Thoracic aorta (tissue), 2 donors: Measurements from ENCODE around the gene ARHGEF39. TPM values are rescaled to one million over a fixed set of nuclear protein-coding genes. Genes with fewer than 3 reads are reported as not detected.
A peak's percentile ranks its signal among the peaks of the same experiment; 100 is the strongest.

Experiments used
- ATAC-seq: fragments of 150-250 bp; one replicate; pipeline ENCODE4 v1.8.0; 2017; ENCODE audit warnings: low read depth; ENCODE audit not compliant: insufficient number of reproducible peaks, low FRiP score
- DNase-seq: peaks from one replicate; pipeline ENCODE4 v3.0.0-alpha.2; 2020; ENCODE audit warnings: low spot score
- H3K27ac ChIP-seq, 2 donors: fragments of 200-600 bp; sonication (generic); 1 replicate in 1 of 2; 2 replicates in 1 of 2; pipeline ENCODE4 v1.5.1; 2016; ENCODE audit warnings: mild to moderate bottlenecking in 2 of 2, moderate library complexity in 2 of 2
- H3K27me3 ChIP-seq: fragments of 200-600 bp; sonication (generic); replicated peaks from 2 replicates; pipeline ENCODE4 v1.6.0; 2016; ENCODE audit warnings: mild to moderate bottlenecking; ENCODE audit not compliant: insufficient read depth
- H3K36me3 ChIP-seq: fragments of 200-600 bp; sonication (generic); one replicate; pipeline ENCODE4 v1.5.1; 2016
- H3K4me1 ChIP-seq, 2 donors: fragments of 200-600 bp; sonication (generic); 1 replicate in 1 of 2; 2 replicates in 1 of 2; pipeline versions ENCODE4 v1.5.1 to v1.6.0; 2016; ENCODE audit warnings: low read depth in 2 of 2, mild to moderate bottlenecking in 1 of 2; ENCODE audit not compliant: control insufficient read depth in 1 of 2
- H3K4me3 ChIP-seq: fragments of 200-600 bp; sonication (generic); 2 replicates; pipeline ENCODE4 v1.5.1; 2016; ENCODE audit warnings: mild to moderate bottlenecking
- H3K9me3 ChIP-seq: fragments of 200-600 bp; sonication (generic); 2 replicates; pipeline ENCODE4 v1.5.1; 2016
- total RNA-seq, 2 donors: library from RNA; depleted of rRNA; stranded (reverse); fragments of >200 nt; gene quantifications; one replicate each; pipeline versions ENCODE4 v1.1.0 to v1.2.3, GENCODE V29; 2016
- TF ChIP-seq, protein P1 (sequence below): fragments of 200-600 bp; sonication (generic); IDR thresholded peaks from one replicate; pipeline ENCODE4 v1.5.1; 2019; ENCODE audit warnings: antibody characterized with exemption

Gene ARHGEF39, protein sequence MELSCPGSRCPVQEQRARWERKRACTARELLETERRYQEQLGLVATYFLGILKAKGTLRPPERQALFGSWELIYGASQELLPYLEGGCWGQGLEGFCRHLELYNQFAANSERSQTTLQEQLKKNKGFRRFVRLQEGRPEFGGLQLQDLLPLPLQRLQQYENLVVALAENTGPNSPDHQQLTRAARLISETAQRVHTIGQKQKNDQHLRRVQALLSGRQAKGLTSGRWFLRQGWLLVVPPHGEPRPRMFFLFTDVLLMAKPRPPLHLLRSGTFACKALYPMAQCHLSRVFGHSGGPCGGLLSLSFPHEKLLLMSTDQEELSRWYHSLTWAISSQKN
- 1 to 10 TPM in 1 of 2 donors, under 1 TPM in 1; 0.54 to 1.2 TPM for total RNA-seq

DNA sequence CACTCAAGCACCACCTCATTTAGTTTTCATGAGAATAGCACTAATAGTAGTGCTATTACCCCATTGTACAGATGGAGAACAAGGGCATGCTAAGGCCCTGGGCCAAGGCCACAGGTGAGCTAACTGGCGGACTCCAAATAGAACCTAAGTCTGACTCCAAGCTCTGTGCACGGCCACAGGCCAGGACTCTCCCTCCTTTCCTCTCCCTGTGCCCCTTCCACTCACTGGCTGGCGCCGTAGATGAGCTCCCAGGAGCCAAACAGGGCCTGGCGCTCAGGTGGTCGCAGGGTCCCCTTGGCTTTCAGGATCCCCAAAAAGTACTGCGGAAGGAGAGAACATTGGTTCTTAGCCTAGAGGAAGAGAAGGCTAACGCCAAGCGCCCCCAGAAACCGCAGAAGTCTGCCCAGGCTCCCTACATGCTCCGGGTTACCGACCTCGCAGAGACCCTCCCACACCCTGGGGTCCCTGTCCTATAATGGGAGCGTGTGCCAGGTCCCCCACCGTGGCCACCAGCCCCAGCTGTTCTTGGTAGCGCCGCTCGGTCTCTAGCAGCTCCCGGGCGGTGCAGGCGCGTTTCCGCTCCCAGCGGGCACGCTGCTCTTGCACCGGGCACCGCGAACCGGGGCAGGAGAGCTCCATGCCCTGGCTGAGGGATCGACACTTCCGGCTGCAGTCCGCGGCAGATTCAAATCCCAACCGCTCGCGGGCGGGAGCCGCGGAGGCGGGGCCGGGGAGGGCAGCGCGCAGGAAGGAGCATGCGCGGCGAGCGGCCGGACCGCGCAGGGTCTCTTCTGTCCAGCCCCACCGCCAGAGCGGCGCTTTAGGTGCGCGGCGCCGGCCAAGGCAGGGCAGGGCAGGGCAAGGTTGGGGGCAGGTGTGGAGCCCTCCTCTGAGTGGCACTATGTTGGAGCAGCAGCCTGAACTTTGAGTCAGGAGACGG lies at the start of gene ARHGEF39:
Gene ARHGEF39 (minus strand): TSS at position 665 of the 940 bp plus-strand sequence. CDS start 26 bp downstream, at position 639.
- H3K27me3 ChIP-seq: no peaks in the 10 kb centered on the region
- no peaks in the 10 kb centered on the region for H3K9me3 ChIP-seq
- H3K27ac ChIP-seq: peak within 1 kb of the TSS; percentile 99
- H3K36me3 ChIP-seq: peaks cover 10% of the 10 kb centered on the region
- DNase-seq (no peak), ATAC-seq (peak; percentile 29)
- peak within 1 kb of the TSS; percentile 73 for H3K4me3 ChIP-seq
- TF ChIP-seq, protein P1, sequence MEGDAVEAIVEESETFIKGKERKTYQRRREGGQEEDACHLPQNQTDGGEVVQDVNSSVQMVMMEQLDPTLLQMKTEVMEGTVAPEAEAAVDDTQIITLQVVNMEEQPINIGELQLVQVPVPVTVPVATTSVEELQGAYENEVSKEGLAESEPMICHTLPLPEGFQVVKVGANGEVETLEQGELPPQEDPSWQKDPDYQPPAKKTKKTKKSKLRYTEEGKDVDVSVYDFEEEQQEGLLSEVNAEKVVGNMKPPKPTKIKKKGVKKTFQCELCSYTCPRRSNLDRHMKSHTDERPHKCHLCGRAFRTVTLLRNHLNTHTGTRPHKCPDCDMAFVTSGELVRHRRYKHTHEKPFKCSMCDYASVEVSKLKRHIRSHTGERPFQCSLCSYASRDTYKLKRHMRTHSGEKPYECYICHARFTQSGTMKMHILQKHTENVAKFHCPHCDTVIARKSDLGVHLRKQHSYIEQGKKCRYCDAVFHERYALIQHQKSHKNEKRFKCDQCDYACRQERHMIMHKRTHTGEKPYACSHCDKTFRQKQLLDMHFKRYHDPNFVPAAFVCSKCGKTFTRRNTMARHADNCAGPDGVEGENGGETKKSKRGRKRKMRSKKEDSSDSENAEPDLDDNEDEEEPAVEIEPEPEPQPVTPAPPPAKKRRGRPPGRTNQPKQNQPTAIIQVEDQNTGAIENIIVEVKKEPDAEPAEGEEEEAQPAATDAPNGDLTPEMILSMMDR: no peak
- peaks cover 32 to 49% of the 10 kb centered on the region in 2 donors for H3K4me1 ChIP-seq

DNA sequence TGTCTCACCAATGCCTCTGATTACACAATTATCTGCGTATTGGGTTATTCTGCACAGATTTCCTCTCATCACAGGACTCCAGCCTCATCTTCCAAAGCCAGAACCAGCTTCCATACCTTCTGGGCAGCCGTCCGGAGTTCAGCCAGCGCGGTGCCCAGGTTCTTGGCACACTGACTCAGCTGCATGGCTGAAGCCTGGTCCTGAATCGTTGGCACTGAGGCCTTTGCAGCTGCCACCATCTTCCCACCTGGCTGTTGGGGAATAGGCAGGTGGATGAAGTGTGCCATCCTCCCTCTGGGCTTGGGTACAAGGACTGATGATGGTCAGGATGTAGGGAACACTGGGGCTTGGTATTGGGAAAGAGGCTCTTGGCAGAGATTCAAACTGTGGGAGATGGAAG lies 49.1 kb upstream of the ARHGEF39 start:
- Histone ChIP-seq H3K27ac (peak overlapping the region; percentile 8 to 72), H3K27me3 (no peaks in the 10 kb centered on the region), H3K4me3 (no peak overlapping the region), H3K36me3 (peaks cover 90% of the 10 kb centered on the region), H3K9me3 (no peaks in the 10 kb centered on the region), H3K4me1 (peaks cover 0 to 13% of the 10 kb centered on the region in 2 donors)
- DNase-seq (no peak), ATAC-seq (no peak)
- TF ChIP-seq, protein P1: no peak

DNA sequence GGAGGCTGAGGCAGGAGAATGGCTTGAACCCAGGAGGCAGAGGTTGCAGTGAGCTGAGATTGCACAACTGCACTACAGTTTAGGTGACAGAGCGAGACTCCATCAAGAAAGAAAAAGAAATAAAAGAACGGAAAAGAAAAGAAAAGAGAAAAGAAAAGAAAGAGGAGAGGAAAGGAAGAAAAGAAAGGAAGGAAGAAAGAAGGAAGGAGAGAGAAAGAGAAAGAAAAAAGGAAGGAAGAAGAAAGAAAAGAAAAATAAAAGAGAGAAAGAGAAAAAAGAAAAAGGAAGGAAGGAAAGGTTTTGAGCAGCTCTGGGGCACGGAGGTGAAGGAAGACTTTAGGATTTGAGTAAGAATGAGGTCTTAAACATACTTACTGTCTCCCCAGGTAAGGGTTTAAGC lies 48.6 kb upstream of the ARHGEF39 start:
- H3K27me3 ChIP-seq: no peaks in the 10 kb centered on the region
- TF ChIP-seq, protein P1: no peak
- H3K4me1 ChIP-seq: peaks cover 0 to 13% of the 10 kb centered on the region in 2 donors
- no peak for ATAC-seq
- H3K27ac ChIP-seq: peak overlapping the region; percentile 8 to 72
- no peak overlapping the region for H3K4me3 ChIP-seq
- no peaks in the 10 kb centered on the region for H3K9me3 ChIP-seq
- peaks cover 90% of the 10 kb centered on the region for H3K36me3 ChIP-seq
- no peak for DNase-seq

DNA sequence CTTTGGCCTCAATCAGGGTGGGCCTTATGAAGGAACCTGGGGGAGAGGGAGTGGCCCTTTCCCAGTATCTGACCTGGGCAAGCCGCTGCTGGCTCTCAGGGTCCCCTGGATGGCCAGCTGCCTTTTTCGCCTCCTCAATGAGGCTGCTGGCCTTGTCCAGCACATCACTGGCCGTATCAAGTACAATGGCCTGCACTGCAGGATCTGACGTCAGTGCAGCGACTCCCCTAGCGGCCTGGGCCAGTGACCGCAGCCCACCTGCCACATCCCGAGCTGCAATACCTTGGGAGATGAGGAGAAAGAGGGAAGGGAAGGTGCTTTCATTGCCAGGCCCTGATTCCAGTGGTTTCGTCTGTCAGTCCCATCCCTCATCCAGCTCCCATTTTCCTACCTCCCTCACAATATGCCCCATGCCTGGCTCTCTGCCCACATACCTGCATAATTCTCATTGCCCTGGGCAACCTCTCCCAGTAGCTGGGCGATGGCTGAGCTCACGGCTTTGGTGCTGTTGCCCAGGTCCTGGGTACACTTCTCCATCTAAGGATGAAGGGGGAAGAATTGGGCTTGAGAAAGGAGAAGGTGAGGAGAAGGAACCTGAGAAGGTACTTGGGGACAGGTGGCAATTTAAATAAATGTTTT lies 47.9 kb upstream of the ARHGEF39 start:
- ATAC-seq (no peak), DNase-seq (no peak)
- Histone ChIP-seq H3K9me3 (no peaks in the 10 kb centered on the region), H3K27me3 (no peaks in the 10 kb centered on the region), H3K4me1 (peaks cover 0 to 13% of the 10 kb centered on the region in 2 donors), H3K27ac (peak overlapping the region; percentile 37 to 51), H3K4me3 (no peak overlapping the region), H3K36me3 (peaks cover 88% of the 10 kb centered on the region)
- TF ChIP-seq, protein P1: no peak
